Psoas muscle (tissue), 8 donors: Measurements from ENCODE around the gene ATG7. TPM values are rescaled to one million over a fixed set of nuclear protein-coding genes. Genes with fewer than 3 reads are reported as not detected.

Source experiments
- ATAC-seq, 4 donors: fragments of 200-7000 bp; cut with Tn5 transposase; one replicate each; pipeline ENCODE4 v1.9.1; 2020; ENCODE audit warnings: moderate library complexity in 3 of 4, mild to moderate bottlenecking in 2 of 4
- DNase-seq, 2 donors: peaks; one replicate each; pipeline ENCODE4 v3.0.0-alpha.2; 2020
- H3K27ac ChIP-seq: fragments of 200-600 bp; one replicate; pipeline ENCODE4 v1.8.0; 2022
- H3K27me3 ChIP-seq, 3 donors: fragments of 200-600 bp in 1 of 3; one replicate each; pipeline versions ENCODE4 v1.6.1 to v1.8.0; 2013 to 2022; ENCODE audit warnings: low read length in 2 of 3, mild to moderate bottlenecking in 2 of 3, moderate library complexity in 1 of 3; ENCODE audit not compliant: insufficient read depth in 3 of 3
- H3K36me3 ChIP-seq, 2 donors: fragments of 200-600 bp in 1 of 2; one replicate each; pipeline versions ENCODE4 v1.6.1 to v1.8.0; 2013 to 2022; ENCODE audit warnings: low read depth in 1 of 2, mild to moderate bottlenecking in 1 of 2, moderate library complexity in 1 of 2; ENCODE audit not compliant: insufficient read depth in 1 of 2
- H3K4me1 ChIP-seq: fragments of 200-600 bp; one replicate; pipeline ENCODE4 v1.8.0; 2022
- H3K4me3 ChIP-seq: fragments of 200-600 bp; one replicate; pipeline ENCODE4 v1.8.0; 2022; ENCODE audit warnings: mild to moderate bottlenecking
- H3K9me3 ChIP-seq: fragments of 200-600 bp; one replicate; pipeline ENCODE4 v1.8.0; 2022
- CTCF ChIP-seq: fragments of 200-600 bp; IDR thresholded peaks from one replicate; pipeline ENCODE4 v1.8.0; 2022; ENCODE audit warnings: antibody characterized with exemption
- WGBS, 3 donors: extraction: QIAGEN DNeasy Blood & Tissue Kit; methylation state at CpG; one replicate each; pipeline versions ENCODE4 v1.1.6 to v1.1.7; 2013; 5-methylcytosine and 5-hydroxymethylcytosine counted together
- intact Hi-C, 2 donors: fragments of 100-400 bp; cut with DNase I; formaldehyde crosslinking; loops; one replicate each; pipeline versions ENCODE4 v1.11.0 to v1.14.2; 2022
- polyA plus RNA-seq, 3 donors: library from polyadenylated mRNA; stranded (reverse); fragments of 200-250 nt; gene quantifications; one replicate each; pipeline ENCODE4 v1.2.3, GENCODE V29; 2013
- total RNA-seq, 4 donors: library from RNA; stranded (reverse); fragmentation: NEBNext Ultra II Directional in 2 of 4; extraction: Animal tissue kit (Norgen Biotek cat#: 25700) in 2 of 4; gene quantifications; one replicate each; pipeline versions ENCODE4 v1.2.1 to v1.2.4, GENCODE V29; 2021 to 2023
- donor health status: healthy with polysubstance abuse.
- donor health status: DM: no; HTN: no; CAD: no; lungs with moderate emphysema.
- donor health status: Bipolar disorder and iron deficiency.
- donor health status: healthy.
- donor health status: DM: yes; HTN: yes; CAD: no.
- donor health status: DM: no; HTN: no; CAD: no.
- donor health status: DM: no; HTN: no; CAD: no.
- donor health status: DM: yes; HTN: yes; CAD: no.

Gene ATG7
- total and polyA plus RNA-seq, 7 donors, result 5.9 to 15.0 (median 13.5) TPM

GRCh38 chr3:11269007-11269406, 3.2 kb upstream of the ATG7 start:
- Histone ChIP-seq H3K27me3 (peaks cover 0 to 10% (median 2%) of the 10 kb centered on the region in 3 donors), H3K4me1 (peaks cover 15% of the 10 kb centered on the region), H3K9me3 (no peaks in the 10 kb centered on the region), H3K4me3 (no peak overlapping the region), H3K36me3 (no peaks in the 10 kb centered on the region), H3K27ac (no peak overlapping the region)
- DNase-seq (no peak), ATAC-seq (no peak)
- whole genome bisulfite sequencing, 3 donors, result 82 to 88% (median 84%) methylated on average over 9 of the region's 9 CpGs
- TF ChIP-seq CTCF, result no peak
- intact Hi-C loops, result no loop called here

DNA sequence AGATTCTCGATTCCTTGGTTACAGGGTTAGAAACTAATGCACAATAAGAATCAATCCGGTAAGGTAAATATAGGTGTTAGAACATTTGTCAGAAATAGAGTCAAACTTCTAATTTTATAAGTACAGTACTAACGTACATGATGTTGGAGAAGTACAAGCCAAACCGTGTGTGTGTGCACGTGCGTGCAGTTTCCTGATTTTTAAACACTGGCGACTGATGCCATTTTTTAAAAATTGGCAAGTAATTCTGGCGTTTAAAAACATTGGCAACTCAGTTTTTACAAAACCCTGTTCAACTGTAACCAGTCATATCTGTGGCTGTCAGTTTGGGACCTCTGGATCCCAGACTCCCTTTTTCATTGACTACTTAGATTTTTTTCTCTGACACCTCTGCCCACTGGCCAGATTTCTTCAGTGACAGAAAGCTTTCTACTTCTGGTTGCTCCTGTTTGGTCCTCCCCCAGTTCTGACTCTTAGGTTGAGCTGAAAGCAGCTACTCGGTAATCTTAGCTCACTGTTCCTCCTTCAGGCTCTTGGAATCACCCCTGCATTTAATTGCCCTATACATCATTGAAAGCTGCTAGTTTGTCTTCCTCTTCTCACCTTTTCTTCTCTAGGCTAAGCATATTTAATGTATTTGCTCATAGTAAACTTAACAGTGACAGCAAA, 843 bp downstream of the ATG7 start:
- no peak for ATAC-seq
- WGBS, 3 donors, result 1 to 5% (median 3%) methylated on average over 9 of the region's 9 CpGs
- intact Hi-C loops, result no loop called here
- no peak for TF ChIP-seq CTCF
- Histone ChIP-seq H3K9me3 (no peaks in the 10 kb centered on the region), H3K36me3 (peaks cover 3 to 6% of the 10 kb centered on the region in 2 donors), H3K27ac (peak overlapping the region; percentile 87), H3K4me1 (peaks cover 18% of the 10 kb centered on the region), H3K4me3 (peak overlapping the region; percentile 83), H3K27me3 (no peaks in the 10 kb centered on the region)
- DNase-seq, result no peak

DNA sequence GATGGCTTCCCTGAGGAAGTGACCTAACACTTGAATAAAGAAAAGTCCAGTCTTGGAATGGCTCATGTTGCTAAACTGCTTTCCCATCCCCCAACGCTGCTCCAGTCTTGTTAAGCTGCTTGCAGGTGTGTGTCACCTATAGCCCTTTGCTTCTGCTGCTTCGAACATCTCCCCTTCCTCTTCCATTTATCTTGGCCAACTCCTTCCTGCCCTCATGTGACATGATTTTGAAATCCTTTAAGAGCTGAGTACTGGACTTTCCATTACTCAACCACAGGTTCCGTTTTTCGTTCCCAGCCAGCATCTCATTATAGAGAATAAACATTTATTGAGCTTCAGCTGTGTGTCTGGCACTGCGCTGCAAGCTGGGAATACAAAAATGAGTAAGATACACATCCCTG, 1.7 kb downstream of the ATG7 start:
- intact Hi-C loops, result no loop called here
- Histone ChIP-seq H3K27me3 (no peaks in the 10 kb centered on the region), H3K27ac (peak overlapping the region; percentile 87), H3K36me3 (peaks cover 3 to 12% of the 10 kb centered on the region in 2 donors), H3K4me3 (peak overlapping the region; percentile 83), H3K4me1 (peaks cover 18% of the 10 kb centered on the region), H3K9me3 (no peaks in the 10 kb centered on the region)
- TF ChIP-seq CTCF, result no peak
- 84 to 91% (median 85%) methylated on average over 5 of the region's 5 CpGs for WGBS, 3 donors
- DNase-seq (no peak), ATAC-seq (no peak)

DNA sequence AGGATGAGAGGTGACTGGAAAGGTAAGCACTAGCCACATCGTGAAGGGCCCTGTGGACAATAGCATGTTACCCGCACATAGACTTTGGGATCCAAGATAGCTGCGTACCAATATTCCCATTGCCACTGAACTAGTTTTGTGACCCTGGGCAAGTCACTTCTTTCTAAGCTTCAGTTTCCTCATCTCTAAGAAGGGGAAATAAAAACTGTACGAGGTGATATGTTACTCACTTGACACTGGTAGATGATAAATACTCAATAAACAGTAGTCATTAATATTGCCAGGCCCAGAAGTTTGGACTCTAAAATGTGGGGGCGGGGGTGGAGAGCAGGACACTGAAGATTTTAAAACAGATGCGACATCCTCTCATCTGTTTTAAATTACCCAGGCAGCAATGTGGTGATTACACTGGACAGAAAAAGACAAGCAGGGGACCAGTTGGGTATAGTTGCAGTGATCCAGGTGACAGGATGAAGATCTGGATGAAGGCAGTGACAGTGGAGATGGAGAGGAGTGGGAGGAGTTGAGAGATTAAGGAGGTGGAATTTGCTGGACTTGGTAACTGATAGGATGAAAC, 2.5 kb downstream of the ATG7 start:
- intact Hi-C loops, result no loop called here

More for the DNA sequence above, 2.5 kb downstream of the ATG7 start:
- Histone ChIP-seq H3K36me3 (peaks cover 3 to 15% of the 10 kb centered on the region in 2 donors), H3K4me3 (no peak overlapping the region), H3K9me3 (no peaks in the 10 kb centered on the region), H3K27ac (no peak overlapping the region), H3K4me1 (peaks cover 18% of the 10 kb centered on the region), H3K27me3 (no peaks in the 10 kb centered on the region)
- WGBS, 3 donors, result 86 to 90% (median 87%) methylated on average over 6 of the region's 6 CpGs
- no peak for TF ChIP-seq CTCF
- DNase-seq (no peak), ATAC-seq (no peak)
